ENCODE data around the gene METRNL.
"Not testable (repeated sequence)": the region's sequence is repeated elsewhere in the genome, so short reads cannot be mapped to it uniquely, and the experiment has no call there.

METRNL gene

DNA sequence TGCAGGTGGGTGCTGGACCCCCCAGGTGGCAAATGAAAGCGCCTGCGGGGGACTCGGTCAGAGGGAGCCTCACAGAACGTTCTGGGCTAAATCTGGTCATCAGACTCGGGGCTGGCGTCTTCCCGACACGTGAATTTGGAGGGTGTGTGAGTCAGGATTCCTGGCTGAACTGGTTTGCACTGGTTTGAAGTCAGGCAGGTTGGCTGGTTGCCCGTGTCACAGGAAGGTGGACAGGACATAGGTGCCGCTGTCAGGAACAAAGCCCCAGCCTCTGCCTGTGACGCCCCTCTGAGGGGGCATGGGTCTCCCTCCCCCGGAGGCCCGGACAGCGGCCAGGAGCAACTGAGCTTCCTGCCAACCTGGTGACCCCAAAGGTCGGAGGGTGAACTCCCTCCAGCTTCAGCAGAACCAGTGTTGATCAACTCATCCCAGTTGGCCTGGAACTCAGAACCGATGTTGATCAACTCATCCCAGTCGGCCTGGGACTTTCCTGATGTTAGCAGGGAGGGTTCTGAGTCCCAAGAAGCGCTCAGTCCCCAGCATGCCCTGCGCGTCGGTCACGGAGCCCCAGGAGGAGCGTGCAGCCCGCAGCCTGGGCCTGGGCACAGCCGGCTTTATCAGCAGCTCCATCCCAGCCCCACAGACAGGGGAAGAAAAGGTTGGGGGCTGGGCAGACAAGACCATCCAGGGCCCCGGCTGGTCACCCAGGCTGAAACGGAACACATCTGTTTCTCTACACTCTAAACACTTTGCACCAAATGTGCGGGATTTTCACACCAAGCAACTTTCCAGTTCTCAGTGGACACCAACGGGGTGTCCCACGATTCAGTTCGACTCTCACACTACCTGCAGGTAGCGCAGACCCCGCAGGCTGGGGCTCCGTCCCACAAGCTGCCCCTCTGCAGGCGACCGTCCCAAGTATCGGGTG, 14.4 kb upstream of the METRNL start:
- FAIRE-seq (no peak), DNase-seq (ENCODE audit: extremely low spot score, insufficient read length, low read depth) (no peak)

GRCh38 chr17:83065660-83066542, 13.5 kb upstream of the METRNL start:
- FAIRE-seq (no peak), DNase-seq (ENCODE audit: extremely low spot score, insufficient read length, low read depth) (no peak)

DNA sequence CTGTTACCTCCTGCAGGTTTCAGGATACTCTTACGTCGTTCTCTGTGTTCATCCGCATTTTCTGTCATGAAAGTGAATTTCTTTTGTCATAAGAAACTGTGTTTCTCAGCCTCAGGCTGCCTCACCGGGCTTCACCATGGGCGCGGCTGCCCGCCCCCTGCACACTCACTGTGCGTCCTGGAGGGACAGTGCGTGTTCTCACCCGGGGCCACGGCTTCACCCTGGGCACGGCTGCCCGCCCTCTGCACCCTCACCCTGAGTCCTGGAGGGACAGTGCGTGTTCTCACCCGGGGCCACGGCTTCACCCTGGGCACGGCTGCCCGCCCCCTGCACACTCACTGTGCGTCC, 12.9 kb upstream of the METRNL start:
- DNase-seq (ENCODE audit: extremely low spot score, insufficient read length, low read depth); FAIRE-seq: not testable (repeated sequence)

DNA sequence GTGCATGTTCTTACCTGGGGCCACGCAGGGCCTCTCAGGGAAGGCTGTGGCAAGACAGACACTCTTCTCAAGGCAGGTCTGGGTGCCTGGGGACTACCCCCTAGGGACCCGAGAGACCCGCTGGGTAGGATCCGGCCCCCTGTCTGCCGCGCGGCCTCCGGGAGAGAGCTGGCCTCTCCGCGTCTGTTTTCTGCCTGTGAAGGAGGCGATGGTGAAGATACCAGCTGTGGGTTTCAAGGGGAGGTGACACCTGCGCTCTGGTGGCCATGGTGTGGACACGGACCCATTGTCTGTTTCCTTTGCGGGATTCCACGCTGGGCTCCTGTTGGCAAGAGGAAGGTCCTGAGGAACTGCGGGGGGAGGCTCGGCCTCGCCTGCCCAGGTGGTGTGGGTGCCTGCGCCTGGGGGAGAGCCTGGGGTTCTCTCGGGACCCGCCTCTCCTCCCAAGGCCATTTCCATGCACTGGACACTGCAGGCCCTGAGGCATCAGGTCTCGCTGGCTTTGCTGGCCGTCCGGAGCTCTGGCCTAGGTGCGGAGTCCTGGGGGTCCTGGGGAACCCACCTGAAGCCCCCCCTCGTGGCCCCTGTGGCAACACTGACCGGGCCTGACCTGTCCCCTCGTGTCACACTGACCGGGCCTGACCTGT, 12.2 kb upstream of the METRNL start:
- no peak for DNase-seq (ENCODE audit: extremely low spot score, insufficient read length, low read depth)
- no peak for FAIRE-seq

GRCh38 chr17:83067718-83068261, 11.6 kb upstream of the METRNL start:
- no peak for DNase-seq (ENCODE audit: extremely low spot score, insufficient read length, low read depth)
- no peak for FAIRE-seq

DNA sequence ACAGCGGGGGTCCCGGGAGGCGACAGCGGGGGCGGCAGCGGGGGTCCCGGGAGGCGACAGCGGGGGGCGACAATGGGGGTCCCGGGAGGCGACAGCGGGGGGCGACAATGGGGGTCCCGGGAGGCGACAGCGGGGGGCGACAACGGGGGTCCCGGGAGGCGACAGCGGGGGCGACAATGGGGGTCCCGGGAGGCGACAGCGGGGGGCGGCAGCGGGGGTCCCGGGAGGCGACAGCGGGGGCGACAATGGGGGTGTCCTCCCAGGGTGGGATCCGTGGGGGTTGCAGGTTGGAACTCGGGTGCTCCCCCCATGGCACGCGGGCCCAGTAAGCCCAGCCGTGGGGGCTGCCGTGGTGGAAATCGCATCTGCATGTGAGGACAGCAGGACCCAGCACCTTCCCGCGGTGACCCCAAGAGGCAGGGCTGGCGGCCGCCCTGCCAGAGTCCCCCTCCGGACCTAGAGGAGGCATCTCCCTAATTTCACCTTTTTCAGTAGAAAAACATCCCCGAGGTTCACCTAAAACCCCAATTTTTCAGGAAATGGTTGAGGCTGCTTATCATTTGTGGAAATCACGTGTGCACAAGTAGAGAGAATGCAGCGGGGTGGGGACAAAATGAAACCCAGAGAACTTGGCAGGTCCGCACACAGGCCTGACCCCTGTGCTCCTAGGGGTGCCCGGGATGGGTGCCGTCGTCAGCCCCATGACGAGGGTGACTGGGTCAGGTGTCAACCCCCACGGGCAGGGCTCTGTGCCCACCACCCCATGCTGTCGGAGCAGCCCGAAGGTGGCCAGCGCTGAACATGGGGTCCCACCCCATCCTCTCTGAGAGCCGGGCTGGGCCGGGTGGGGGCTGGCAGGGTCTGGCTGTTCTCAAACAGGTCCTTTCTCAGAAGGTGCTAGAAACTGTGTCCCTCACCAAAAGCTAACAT, 10.5 kb upstream of the METRNL start:
- FAIRE-seq = no peak

DNA sequence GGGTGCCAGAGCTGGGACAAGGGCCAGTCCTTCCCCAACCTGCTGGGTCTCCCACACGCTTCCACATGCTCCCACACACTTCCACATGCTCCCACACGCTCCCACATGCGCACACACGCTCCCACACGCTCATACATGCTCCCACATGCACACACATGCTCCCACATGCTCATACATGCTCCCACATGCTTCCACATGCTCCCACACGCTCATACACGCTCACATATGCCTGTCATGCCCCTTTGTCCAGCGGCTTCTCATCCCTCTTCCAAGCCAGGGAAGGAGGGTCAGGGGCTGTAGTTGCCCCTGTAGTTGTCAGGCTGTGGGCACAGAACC, 9.9 kb upstream of the METRNL start:
- DNase-seq (ENCODE audit: extremely low spot score, insufficient read length, low read depth) (no peak), FAIRE-seq (no peak)

More for the DNA sequence above, 10.5 kb upstream of the METRNL start:
- no peak for DNase-seq (ENCODE audit: extremely low spot score, insufficient read length, low read depth)

DNA sequence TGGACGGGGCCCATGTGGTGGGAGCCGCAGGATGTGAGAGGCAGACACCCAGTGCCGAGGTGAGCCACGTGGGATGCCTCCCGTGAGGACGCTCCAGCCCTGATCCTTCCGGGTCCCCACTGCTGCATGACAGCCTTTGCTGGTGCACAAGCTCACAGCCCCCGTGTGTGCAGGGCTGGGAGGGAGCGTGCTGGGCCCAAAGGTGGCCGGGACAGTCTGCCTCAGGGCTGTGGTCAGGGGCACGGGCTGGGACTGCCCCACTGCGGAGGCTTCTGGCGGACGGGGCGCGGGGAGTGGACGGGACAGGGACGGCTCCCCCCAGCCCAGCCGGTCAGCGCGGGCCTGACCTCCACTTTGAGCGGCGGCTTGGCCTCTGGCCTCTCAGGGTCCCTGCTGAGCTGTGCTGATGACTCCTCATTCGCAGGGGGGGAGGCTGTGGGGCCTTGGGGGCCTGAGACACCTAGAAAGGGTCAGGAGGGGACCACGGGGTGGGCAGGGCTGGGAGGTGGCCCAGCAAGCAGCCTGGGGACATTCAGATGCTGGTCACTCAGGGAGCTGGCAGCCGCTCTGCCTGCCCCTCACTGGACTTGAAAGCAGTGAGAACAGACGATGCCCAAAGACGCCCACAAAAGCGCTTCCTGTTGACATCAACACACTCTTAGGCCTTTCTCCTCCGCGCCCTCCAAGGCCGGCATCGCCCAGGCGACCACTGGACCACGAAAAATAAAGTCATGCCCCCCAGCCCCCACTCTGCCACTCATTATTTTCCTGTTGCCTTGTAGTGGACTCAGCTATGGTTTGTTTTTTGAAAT, 9.3 kb upstream of the METRNL start:
- FAIRE-seq = no peak

GRCh38 chr17:83070800-83071341, 8.5 kb upstream of the METRNL start:
- no peak for DNase-seq (ENCODE audit: extremely low spot score, insufficient read length, low read depth)
- FAIRE-seq = no peak

More for the DNA sequence above, 9.3 kb upstream of the METRNL start:
- DNase-seq (ENCODE audit: extremely low spot score, insufficient read length, low read depth) = no peak

DNA sequence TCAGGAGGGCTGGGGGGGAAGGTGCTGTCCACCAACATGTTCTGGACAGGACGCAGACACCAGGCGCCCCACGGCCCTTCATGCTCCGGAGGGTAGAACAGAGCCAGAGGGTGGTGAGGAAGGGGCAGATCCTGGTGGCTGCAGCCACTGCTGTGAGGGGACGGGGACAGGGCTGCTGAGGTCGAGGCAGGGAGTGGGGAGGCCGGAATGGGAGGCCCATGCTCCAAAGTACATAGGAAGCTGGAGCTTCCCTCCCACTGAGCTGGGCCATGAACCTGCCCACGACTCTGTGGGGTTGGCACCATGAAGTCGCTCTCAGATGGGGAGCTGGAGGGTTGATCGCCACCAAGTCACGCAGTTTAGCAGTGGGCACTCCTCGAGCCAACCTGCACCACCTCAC, 8.0 kb upstream of the METRNL start:
- FAIRE-seq (no peak), DNase-seq (ENCODE audit: extremely low spot score, insufficient read length, low read depth) (no peak)

DNA sequence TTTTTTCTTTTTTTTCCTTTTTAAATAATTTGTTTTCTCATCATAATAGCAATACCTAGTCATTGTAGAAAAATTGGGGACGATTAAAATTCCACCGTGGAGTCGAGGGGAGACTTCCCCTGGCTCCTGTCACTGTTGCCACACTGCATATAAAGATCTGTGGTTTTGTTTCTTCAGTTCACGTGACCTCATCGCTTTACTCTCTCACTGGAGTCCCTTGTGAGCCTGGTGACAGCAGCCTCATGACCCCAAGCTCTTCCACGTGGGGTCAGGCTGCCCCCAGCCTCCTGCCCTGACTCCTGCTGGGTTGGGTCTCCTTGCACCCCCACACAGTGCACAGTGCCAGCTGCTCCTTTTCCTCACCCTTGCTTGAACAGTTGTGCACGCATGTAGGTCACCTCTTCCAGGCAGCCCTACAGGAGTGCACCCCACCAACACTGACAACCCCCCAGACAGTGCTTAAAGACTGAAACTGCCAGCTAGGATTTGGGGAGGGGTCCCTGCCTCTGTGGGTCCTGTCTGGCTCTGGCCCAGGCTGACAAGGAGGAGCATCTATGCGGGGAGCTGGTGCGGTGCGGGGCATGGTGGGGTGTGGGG, 7.3 kb upstream of the METRNL start:
- FAIRE-seq = no peak
- no peak for DNase-seq (ENCODE audit: extremely low spot score, insufficient read length, low read depth)

DNA sequence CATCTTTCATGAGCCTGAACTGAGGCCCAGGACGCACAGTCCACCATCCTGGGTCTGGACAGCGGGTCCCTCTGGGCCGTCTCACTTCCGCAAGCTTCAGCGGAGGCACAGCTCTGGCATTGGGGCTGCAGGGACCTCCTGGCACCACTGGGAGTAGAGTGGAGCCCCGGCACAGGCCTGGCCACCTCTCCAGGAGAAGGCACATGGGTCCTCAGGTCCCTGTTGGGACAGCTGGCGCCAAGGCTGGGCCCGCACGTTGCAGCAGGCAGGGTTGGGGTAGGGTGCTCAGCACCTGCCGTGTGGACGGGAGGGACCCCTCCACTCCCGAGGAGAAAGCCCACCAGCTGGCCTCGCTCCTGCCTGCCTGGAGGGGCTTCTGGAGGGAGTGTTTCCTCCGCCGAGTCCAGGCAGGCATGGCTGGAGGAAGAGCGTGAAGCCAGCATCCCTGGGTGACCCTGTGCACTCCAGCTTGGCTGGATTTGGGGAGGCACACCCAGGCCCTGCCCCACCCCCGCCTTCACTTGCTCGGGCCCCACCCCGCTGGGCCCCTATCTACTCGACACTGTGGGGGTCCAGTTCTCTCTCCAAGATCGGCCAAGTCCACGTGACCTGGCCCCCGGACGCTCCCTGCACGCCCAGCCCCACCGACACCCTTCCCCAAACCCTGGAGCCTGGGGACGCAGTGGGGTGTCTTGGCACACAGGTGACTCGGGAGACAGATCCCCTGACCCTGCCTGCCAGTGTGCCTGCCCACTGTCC, 6.6 kb upstream of the METRNL start:
- FAIRE-seq (no peak), DNase-seq (ENCODE audit: extremely low spot score, insufficient read length, low read depth) (no peak)

DNA sequence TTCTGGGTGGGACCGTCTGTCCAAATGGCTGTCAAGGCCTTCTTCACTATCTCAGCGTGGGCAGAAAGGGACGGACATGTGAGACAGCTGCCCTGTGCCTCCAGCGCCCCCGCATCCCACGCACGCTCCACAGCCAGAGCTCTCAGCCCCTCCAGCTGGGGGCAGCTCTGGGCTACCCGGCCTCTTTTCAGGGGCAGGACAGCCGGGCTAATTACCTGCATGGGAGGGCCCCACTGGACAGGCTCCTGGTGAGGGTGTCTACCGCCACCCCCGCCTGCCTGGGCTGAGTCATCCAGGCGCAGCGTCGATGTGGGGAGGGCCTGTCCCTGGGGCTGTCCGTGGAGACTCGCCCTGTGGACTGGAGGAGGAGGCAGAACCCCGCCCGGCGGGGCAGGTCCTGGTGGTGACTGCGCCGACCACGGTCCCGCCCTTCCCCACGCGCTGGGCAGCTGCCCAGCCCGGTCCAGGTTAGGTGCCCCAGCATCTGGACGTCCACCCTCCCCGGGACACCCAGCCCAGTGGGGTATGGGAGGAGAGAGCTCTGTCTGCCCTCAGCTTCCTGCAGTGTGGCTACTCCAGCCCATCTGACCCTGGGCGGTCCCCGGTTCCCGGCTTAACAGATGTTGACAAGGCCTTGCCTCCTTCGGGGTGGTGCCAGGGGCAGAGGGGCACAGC, 5.9 kb upstream of the METRNL start:
- FAIRE-seq = no peak

GRCh38 chr17:83074486-83075223, 4.8 kb upstream of the METRNL start:
- DNase-seq (ENCODE audit: extremely low spot score, insufficient read length, low read depth) = no peak
- no peak for FAIRE-seq

More for the DNA sequence above, 5.9 kb upstream of the METRNL start:
- DNase-seq (ENCODE audit: extremely low spot score, insufficient read length, low read depth) = no peak

GRCh38 chr17:83075270-83075880, 4.0 kb upstream of the METRNL start:
- no peak for DNase-seq (ENCODE audit: extremely low spot score, insufficient read length, low read depth)
- FAIRE-seq = no peak

DNA sequence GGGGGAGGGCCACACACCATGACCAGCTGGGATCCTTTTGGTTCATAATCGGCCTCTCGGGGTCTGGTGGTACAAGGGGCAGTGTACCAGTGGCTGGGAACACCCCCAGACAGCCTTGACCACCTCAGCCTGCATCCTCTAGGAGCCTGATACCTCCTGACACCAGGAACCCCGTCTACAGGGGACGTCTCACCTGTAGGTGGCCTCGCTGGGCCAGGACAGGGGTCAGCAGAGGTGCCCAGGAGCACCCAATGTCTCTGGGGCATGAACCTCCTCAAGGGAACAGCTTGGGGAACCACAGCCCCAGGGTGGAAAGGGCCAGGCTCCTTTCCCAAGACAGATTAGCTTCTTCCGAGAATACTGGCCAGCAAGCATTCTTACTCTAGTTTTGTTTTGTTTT, 2.5 kb upstream of the METRNL start:
- FAIRE-seq = no peak
- DNase-seq (ENCODE audit: extremely low spot score, insufficient read length, low read depth) = no peak
